H1 (cell line): ENCODE measurements around the gene ADA.

Source experiments
- ASH2L ChIP-seq: fragments of 200-600, 300-600 bp; sonication (generic); IDR thresholded peaks from one replicate; pipeline ENCODE4 v1.7.1; 2017; ENCODE audit warnings: low read length
- CBX5 ChIP-seq: fragments of 300-800, 300-1000 bp; sonication (generic); IDR thresholded peaks from 2 replicates; pipeline ENCODE4 v1.7.1; 2016; ENCODE audit warnings: antibody characterized with exemption, low read length, low read depth
- CBX8 ChIP-seq: fragments of 300-800, 300-1000 bp; sonication (generic); IDR thresholded peaks from 2 replicates; pipeline ENCODE4 v1.7.1; 2016; ENCODE audit warnings: low read depth, low read length, borderline replicate concordance
- EP300 ChIP-seq, 2 experiments: IDR thresholded peaks; 1 replicate in 1 of 2; 2 replicates in 1 of 2; pipeline ENCODE4 v1.6.1; 2011 to 2012; ENCODE audit warnings: low read depth in 2 of 2, low read length in 2 of 2, mild to moderate bottlenecking in 2 of 2, borderline replicate concordance in 1 of 2, inconsistent platforms in 1 of 2, moderate library complexity in 1 of 2
- EZH2 ChIP-seq: fragments of 200-600 bp; sonication (generic); IDR thresholded peaks from 2 replicates; pipeline ENCODE4 v1.7.1; 2012; ENCODE audit warnings: low read depth, mild to moderate bottlenecking, moderate library complexity, low read length, inconsistent platforms; ENCODE audit not compliant: severe bottlenecking
- GABPA ChIP-seq: IDR thresholded peaks from 2 replicates; pipeline ENCODE4 v1.6.1; 2011; ENCODE audit warnings: mild to moderate bottlenecking, low read length, moderate library complexity, borderline replicate concordance; ENCODE audit not compliant: insufficient read depth
- NRF1 ChIP-seq: IDR thresholded peaks from 2 replicates; pipeline ENCODE4 v1.6.1; 2011; ENCODE audit warnings: mild to moderate bottlenecking, low read depth, low read length, improper control_type of control experiment
- POLR2A ChIP-seq, 2 experiments: IDR thresholded peaks; 1 replicate in 1 of 2; 2 replicates in 1 of 2; pipeline ENCODE4 v1.6.1; 2011; ENCODE audit warnings: low read depth in 2 of 2, low read length in 2 of 2, mild to moderate bottlenecking in 2 of 2; ENCODE audit errors: control extremely low read depth in 1 of 2
- POLR2AphosphoS5 ChIP-seq: IDR thresholded peaks from 2 replicates; pipeline ENCODE4 v1.6.1; 2011; ENCODE audit warnings: low read depth, low read length
- POU5F1 ChIP-seq: IDR thresholded peaks from 2 replicates; pipeline ENCODE4 v1.6.1; 2011; ENCODE audit warnings: low read depth, mild to moderate bottlenecking, low read length, moderate library complexity
- RBBP5 ChIP-seq: IDR thresholded peaks from 2 replicates; pipeline ENCODE4 v1.7.1; 2012; ENCODE audit warnings: low read depth, mild to moderate bottlenecking, inconsistent platforms, low read length, moderate library complexity, borderline replicate concordance
- SRF ChIP-seq: IDR thresholded peaks from 2 replicates; pipeline ENCODE4 v1.6.1; 2011; ENCODE audit warnings: mild to moderate bottlenecking, low read depth, low read length, moderate library complexity
- YY1 ChIP-seq: IDR thresholded peaks from 2 replicates; pipeline ENCODE4 v1.6.1; 2011; ENCODE audit warnings: low read depth, mild to moderate bottlenecking, low read length
- TF ChIP-seq, protein P1 (sequence below), 3 experiments: IDR thresholded peaks; 1 replicate in 2 of 3; 2 replicates in 1 of 3; pipeline versions ENCODE4 v1.5.1 to v1.6.1; 2011; ENCODE audit warnings: low read length in 3 of 3, mild to moderate bottlenecking in 3 of 3, inconsistent platforms in 2 of 3, low read depth in 1 of 3, moderate library complexity in 1 of 3; ENCODE audit not compliant: insufficient read depth in 1 of 3; ENCODE audit errors: control extremely low read depth in 1 of 3

DNA sequence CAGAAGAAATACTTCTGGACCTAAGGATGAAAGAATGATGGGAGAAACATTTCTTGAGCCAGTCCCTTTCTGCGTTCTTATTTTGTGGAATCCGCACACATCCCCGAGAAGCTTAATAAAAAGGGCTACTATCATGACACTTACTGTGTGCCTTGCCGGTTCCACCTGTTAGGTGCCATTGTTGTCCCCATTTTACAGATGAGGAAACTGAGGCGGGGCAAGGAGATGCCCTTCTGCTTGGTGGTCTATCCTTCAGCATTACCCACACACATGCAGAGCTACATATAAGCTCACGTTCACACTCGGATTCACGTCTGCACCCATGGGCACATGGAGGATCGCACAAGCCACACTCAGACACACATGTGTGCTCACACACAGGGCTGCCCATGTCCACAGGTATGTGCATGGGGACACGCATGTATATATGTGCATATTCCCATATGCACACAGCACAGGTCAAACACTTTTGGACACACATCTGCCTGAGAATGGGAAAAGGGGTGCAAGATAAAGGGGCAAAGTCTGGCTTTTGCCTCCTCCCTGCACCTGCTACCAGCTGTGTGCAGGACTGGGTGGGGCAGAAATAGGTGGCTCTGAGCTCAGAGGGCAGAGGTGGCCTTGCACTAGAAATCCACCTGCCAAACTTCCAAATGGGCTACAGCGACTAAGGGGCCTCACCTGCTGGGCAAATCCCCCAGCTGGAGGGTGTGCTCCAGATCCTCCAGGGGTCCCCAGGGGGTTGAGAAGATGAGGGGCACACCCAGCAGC is 30.5 kb upstream of the ADA start:
- TF ChIP-seq POLR2A (IDR thresholded peaks at IDR 0.05; ENCODE audit: control extremely low read depth in 1 of 2, low read depth in 2 of 2, low read length in 2 of 2) (no peak), SRF (no peak), CBX8 (no peak), EZH2 (no peak), POU5F1 (no peak), RBBP5 (no peak), EP300 (IDR thresholded peaks at IDR 0.05; ENCODE audit: borderline replicate concordance in 1 of 2, low read depth in 2 of 2, low read length in 2 of 2) (no peak), NRF1 (no peak), ASH2L (no peak), YY1 (no peak), POLR2AphosphoS5 (no peak), GABPA (no peak), CBX5 (no peak)
- TF ChIP-seq, protein P1, sequence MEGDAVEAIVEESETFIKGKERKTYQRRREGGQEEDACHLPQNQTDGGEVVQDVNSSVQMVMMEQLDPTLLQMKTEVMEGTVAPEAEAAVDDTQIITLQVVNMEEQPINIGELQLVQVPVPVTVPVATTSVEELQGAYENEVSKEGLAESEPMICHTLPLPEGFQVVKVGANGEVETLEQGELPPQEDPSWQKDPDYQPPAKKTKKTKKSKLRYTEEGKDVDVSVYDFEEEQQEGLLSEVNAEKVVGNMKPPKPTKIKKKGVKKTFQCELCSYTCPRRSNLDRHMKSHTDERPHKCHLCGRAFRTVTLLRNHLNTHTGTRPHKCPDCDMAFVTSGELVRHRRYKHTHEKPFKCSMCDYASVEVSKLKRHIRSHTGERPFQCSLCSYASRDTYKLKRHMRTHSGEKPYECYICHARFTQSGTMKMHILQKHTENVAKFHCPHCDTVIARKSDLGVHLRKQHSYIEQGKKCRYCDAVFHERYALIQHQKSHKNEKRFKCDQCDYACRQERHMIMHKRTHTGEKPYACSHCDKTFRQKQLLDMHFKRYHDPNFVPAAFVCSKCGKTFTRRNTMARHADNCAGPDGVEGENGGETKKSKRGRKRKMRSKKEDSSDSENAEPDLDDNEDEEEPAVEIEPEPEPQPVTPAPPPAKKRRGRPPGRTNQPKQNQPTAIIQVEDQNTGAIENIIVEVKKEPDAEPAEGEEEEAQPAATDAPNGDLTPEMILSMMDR (IDR thresholded peaks at IDR 0.05; ENCODE audit: control extremely low read depth in 1 of 3, insufficient read depth in 1 of 3, low read depth in 1 of 3, low read length in 3 of 3), result no peak
